ENCODE results near the gene CDHR2.
"Not testable (repeated sequence)": the region's sequence is repeated elsewhere in the genome, so short reads cannot be mapped to it uniquely, and the experiment has no call there.

CDHR2 gene

DNA sequence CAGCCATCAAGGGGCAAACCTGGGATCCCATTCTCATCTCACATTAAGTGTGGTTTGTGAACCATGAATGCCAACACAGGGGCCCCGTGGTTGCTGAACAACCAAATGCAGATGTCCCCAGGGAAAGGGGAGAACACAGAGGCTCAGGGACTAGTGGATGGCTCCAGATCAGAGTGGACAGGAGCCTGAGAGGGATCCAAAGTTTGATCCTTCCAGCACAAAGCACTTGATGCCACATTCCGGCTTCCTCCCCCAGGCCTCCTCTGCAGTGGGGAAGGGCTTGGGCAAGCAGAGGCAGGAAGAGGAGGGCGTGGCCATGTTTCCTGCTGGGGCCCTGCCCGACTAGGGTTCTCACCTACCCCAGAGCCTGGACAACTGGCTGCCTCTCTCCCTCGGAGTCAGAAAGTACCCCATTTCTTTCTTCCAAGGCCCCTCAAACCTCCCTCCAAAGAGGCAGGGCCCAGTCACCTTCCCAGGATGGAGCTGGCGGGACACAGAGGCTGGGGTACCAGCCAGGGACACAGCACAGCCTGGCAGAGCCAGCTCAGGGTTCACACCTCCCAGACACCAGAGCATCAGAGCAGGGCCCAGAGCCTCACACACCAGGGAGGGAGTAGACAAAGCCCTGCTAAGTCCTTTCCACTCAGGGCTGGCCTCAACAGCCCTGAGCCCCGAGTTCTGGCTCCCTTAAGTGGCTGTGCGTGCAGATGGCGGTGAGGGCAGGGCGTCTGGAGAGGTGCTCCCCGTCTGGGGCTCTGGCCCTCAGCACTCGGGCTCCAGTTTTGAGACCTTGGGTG lies 7.6 kb upstream of the CDHR2 start:
- peak; percentile 72 for DNase-seq

DNA sequence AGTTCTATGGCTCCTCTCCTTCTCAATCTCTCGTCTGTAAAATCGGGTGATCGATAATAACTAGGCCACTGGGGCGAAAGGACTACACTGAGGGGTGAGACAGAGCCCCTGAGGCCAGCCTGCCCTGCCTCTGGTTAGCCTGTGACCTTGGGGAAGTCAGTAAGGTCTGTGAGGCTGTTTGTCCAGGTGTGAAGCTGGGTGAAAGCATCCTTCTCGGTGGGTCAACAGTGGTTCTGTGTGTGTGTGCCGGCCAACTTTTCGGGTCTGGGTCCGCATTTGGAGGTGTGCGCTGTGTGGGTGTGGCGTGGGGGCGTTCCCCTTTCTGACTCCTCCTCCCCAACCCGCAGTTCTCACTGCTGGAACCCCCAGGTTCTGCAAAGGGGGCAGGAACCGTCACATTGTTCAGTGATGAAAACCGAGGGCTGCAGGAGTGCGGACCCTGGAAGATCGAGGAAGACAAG lies 7.0 kb upstream of the CDHR2 start:
- DNase-seq = peak; percentile 59

DNA sequence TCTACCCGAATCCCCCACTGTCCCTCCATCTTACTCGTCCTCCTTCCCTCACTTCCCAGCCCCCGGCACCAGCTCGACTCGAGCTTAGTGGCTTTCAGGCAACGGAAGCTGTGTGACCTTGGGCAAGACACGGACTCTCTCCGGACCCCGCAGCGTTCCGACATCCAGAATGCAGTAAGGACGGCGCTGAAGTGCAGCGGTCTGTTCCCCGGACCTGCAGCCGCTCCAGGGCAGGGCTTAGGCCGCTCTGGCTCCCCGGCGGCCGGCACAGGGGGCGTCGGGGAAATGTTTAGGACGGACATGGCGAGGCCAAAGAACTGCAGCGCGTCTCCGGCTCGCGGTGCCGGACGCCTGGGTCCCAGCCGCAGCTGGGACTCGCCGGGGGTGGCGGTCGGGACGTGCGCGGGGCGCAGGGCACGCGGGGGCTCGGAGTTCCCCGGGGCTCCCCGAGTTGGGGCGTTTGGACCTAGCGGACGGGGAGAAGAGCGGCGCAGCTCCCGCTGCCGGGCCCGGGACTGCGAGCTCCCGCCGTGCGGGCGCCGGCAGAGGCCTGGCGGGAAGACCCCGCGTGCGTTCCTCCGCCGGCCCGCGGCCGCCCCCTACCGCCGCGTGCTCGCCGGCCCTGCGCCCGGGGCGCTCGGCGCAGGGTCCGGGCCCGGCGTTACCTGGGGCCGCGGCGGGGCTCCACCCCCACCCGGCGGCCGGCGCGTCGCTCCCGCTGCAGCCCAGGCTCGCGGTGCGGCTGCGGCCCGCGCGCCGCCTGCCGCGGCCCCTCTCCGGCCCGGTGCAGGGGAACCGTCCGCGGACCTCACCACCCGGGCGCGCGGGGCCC lies 6.3 kb upstream of the CDHR2 start:
- DNase-seq = peak; percentile 11

DNA sequence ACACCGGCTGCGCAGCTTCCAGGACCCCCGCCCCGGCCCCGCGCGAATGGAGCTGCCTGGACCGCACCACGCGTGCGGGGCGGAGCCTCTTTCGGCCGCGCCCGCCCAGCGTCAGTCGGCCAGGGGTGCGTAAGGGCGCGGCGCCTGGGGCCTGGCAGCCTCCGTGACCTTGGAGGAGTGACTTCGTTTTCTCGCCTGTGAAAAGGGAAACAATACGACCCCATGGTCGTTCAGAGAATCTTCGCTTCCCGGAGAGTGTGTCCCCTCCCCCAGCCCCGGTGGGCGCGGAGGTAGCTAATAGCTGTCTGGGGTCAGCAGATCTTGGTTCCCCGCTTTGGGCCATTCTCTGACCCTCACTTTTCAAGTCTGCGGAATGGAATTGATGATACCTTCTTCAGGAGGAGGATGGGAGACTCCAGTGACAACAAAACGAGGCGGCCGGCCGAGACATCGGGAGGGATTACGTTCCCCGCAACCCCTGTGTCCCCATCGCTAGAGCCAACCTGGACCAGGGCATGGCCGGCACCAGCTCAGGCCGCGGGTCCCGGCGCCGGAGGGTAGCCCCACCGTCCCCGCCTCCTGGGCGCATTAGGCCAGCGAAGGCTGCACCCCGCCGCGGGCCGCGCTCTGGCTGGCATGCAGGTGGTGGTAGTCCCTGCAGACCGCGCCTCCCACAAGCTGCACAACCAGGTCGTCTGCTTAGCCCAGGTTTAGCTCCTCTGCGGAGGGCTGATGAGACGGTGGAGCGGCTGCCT lies 5.5 kb upstream of the CDHR2 start:
- DNase-seq = peak; percentile 70

DNA sequence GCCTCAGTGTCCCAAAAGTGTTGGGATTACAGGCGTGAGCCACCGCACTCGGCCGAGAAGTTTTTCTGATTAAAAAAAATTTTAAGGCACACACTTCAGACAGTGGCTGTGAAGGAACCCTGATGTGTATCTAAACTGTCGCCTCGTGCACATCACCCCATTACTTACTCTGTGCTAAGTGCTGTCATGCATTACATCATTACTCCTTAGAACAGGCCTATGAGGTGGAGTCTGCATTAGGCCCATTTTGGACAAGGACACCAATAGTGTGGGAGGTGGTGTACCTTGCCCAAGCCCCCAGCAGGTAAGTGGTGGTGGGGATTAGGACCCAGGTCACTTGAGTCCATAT lies 3.8 kb upstream of the CDHR2 start:
- DNase-seq = no peak

DNA sequence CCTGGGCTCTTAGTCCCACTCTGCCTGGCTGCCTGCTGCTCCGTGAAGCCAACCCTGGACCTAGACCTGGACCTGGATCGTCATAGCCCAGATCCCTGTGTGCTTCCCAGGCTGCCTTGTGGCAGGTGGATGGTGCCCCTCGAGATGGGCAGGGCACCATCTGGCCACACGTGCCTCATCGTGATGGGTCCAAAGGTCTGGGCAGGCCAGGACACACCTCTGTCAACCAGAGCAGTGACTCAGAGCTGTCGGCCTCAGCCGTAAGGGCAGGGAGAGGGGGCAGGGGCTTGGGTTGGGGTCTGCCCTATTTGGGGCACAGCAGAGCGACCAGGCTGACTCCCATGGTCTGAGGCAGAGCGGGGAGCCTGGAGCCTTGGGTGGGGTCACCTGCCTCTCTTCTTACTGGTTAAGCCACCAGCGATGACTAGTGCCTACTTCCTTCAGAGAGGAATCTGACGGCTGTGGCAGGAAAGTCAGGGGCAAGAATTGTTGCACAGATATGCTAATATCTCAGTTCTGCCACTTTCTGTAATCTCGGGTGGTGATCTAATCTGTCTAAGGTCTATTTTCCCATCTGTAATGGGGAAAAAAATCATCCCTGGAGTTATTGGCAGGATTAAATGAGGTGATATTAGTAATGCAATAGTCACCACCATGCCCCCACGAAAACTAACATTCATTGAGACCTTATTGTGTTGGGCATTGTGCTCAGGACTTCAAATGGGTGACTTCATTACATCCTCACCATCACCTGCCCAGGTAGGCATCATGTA lies 3.2 kb upstream of the CDHR2 start:
- no peak for DNase-seq

DNA sequence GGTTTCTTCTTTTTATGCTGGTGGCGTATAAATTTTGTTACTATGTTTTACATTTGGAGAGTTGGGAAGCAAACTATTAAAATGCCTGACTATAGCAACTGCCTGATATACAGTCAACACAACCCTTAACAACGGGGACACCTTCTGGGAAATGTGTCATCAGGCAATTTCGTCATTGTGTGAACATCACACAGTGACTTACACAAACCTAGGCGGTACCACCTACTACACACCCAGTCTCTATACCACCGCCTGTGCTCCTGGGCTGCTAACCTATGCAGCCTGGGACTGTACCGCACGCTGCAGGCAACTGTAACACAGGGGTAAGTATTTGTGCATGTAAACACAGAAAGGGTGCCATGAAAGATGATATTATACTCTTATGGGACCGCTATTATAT lies 1.3 kb upstream of the CDHR2 start:
- DNase-seq = no peak

DNA sequence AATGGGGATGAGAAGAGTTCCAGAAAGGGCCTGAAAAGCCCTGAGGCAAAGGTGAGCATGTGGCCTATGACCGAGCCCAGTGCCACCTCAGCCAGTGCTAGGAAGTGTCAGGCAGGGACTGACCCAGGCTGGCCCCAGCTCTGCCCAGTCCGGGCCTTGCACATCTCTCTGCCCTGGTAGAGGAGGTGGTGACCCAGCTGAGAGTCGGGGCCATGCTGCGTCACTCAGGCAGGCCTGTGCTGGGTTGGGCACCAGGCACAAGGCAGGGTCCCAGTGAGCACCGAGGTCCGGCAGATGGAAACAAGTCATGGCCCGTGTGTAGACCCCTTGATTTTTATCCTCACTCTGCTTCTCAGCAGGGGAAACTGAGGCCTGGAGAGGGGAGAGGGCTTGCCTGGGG lies 729 bp downstream of the CDHR2 start:
- DNase-seq = no peak

DNA sequence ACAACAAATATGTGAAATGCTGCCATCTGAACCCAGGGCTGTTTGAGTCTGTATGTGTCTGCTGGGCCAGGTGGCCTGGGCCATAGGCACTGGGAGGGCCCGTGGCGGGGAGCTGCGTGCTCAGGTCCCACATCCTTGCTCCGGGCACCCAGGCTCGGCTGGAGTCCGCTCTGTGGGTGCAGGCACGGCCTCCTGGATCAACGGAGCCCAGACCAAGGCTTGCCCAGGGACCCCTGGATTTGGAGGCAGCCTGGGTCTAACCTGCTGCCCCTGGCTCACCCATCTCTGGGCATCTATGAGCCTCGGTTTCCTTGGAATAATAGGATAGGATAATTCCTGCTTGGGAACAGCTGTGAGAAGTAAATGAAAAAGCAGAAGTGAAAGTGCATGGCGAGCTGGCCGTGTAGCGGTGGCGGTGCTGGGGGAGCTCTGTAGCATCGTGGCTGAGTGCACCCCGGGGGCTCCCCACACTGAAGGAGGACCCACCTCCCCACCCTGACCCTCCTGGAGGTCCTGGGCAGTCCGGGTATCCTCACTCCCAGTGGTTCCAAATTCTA lies 1.2 kb downstream of the CDHR2 start:
- no peak for DNase-seq

DNA sequence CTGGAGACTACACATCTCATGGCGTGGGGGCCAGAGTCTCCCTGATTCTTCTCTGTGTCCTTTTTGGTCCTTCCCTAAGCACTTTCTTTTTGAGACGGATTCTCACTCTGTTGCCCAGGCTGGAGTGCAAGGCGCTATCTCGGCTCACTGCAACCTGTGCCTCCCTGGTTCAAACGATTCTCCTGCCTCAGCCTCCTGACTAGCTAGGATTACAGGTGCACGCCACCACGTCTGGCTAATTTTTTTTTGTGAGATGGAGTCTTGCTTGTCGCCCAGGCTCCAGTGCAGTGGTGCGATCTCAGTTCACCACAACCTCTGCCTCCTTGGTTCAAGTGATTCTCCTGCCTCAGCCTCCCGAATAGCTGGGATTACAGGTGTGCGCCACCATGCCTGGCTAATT lies 1.8 kb downstream of the CDHR2 start:
- DNase-seq = not testable (repeated sequence)

DNA sequence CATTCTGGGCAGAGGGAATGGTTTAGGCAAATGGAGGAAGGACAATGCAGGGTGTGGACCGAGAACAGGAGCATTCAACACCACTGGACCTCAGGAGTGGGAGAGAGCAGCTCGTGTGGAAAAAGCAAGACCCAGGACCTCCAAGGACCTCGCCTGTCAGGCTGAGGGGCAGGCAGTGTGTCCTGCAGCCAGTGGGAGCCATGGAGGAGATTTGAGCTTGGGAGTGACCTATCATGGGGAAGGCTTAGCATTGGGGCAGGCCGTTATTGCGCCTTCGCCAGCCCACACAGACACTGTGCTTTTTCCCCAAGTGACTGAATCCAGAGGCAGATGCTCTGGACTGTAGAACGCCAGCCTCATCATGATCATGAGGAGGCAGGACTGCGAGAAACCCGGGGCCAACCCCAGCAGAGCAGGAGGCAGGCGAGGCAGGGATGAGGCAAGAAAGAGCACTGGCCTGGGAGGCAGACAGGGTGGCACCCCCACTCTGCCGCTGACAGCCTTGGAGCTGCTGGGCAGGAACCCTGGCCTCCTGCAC lies 3.3 kb downstream of the CDHR2 start:
- no peak for DNase-seq

DNA sequence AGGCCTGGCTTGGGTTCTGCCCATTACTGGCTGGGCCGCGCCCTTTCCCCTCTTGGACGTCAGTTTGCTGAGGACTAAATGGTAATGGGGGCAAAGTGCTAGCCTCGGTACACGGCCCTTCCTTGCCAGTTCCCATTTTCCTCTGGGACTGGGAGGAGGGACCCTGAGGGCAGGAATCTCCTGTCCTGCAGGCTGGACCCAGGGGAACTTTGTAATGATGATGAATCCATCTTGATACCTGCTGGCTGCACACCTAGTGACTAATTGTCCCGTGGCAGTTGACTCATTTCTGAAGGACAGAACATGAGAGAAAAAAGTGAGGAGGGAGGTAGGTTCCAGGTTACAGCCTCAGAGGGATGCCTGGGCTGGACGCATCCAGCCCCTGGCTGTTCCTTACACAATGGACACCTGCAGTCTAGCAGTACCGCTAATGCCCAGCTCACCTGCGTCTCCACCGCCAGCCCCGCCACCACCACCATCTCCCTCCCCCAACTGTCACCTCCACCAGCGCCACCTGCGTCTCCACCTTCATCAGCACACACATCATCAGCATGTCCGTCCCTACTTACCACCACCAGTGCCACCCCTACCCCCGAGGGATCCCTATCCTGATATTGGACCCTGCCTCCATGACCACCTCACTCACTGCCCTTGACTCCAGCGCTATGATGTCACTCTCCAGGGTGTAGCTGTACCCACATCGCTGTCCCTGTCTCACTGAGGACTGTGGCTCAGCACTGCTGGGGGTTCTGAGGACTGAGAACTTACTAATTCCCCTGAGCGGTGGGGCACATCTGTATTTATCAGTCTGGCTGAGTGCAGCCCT lies 4.3 kb downstream of the CDHR2 start:
- DNase-seq = no peak

DNA sequence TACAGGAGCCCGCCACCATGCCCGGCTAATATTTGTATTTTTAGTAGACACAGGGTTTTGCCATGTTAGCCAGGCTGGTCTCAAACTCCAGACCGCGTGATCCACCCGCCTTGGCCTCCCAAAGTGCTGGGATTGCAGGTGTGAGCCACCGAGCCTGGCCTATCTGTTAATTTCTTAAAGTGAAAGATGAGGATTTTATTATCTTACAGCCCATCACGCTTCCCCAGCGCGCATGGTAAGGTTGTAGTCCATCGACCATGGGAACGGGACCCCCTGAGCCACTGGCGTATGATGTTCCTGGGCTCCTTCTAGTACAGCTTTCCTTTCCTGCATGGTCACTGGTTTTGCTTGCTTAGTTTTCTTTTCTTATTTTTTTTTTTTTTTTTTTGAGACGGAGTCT lies 8.7 kb downstream of the CDHR2 start:
- DNase-seq = no peak

DNA sequence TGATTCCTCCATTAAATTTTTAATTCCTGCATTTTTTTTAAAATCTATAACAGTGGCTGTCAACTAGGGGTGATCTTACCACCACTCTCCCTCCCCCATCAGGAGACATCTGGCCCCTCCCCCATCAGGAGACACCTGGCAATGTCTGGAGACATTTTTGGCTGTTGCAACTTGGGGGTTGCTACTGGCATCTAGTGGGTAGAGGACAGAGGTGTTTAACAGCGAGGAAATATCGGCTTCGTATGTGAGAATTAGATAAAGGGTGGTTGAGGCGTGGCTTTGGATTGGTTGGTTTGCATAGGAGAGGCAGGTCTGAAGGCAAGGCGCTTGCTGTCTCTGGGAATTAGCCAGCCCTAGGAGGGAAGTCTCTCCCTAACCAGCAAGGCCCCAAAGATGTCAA lies 10.5 kb downstream of the CDHR2 start:
- DNase-seq = no peak

DNA sequence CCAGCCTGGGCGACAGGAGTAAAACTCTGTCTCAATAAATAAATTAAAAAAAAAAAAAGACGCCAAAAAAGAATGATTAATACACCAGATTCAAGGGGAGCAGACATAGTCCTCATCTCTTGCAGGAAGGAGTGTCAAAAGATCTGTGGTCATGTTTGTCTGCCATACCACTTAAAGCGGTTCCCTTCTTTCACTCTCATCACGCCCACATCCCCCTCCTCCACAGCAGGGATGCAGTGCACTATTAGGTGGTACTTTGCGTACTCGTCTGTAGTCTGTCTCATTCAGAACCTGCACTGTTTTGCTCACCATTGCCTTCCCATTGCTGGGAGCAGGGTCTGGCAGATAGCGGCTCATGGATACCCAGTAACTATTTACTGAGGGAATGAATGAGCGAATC lies 11.2 kb downstream of the CDHR2 start:
- no peak for DNase-seq

DNA sequence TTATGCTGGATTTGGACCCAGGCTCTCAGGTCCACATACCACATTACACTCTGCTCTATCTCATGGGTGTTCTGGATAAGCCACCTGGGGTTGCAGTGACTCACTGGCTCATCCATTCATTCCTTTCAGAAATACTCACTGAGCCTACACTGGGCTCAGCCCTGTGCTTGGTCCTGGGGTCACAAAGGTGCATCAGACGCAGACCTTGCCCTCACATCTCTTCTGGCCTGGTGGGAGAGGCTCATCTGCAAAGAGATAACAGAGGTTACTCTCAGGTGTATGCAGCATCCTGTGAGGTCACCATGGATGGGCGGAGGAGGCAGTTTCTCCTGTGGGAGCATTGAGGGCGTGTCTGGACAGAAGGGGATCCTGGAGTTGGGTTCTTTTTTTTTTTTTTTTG lies 12.1 kb downstream of the CDHR2 start:
- no peak for DNase-seq

DNA sequence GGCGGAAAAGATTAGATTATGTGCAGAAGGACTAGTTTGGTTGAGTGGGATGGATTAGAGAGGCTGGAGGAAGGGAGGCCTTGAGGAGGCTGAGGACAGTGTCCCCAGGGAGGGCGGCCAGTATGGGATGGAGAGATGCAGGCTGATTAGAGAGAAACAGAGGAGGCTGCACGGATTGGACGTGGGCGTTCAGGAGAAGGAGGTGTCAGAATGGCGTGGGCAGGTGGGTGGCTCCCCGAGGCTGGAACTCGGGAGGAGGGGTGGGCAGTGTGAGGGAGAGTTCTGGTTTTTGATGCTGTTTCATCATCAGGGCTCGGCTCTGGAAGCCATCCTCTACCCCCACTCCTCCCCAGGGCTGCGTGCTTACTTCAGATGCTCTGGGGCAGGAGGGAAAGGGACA lies 13.0 kb downstream of the CDHR2 start:
- no peak for DNase-seq

DNA sequence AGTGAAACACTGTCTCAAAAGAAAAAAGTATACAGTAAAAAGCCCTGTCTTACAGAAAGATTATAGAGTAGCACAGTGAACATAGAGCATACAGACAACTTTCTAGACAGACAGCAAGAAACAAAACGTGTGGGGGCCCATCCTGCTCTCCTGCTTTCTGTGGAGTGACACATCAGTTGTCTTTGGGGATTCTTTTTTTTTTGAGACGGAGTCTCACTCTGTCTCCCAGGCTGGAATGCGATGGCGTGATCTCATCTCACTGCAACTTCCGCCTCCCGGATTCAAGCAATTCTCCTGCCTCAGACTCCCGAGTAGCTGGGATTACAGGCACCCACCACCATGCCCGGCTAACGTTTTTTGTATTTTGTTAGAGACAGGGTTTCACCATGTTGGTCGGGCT lies 14.9 kb downstream of the CDHR2 start:
- DNase-seq = no peak

DNA sequence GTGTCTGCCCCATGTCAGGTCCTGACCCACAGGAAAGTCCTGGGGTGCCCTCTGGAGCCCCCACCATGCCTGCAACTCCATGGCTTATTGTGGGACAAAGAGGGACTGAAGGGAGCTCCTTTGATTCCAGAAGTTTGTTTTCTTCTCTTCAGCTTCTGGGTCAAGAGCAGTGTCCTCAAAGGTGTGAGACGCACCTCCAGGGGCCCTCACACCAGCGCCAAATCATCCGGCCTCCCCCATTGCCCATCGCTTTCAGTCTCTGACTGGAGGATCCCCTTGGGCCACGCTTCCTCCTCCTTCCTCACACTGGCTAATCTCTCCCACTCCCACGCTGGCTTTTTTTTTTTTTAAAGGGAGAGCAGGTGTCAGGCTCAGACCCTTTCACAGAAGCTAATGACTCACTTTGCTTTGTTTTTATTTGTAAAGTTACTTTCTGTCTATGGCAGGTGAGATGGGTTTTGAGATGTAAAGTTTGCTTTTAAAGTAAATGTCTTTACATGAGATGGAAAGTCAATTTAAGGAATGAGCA lies 16.7 kb downstream of the CDHR2 start:
- no peak for DNase-seq

DNA sequence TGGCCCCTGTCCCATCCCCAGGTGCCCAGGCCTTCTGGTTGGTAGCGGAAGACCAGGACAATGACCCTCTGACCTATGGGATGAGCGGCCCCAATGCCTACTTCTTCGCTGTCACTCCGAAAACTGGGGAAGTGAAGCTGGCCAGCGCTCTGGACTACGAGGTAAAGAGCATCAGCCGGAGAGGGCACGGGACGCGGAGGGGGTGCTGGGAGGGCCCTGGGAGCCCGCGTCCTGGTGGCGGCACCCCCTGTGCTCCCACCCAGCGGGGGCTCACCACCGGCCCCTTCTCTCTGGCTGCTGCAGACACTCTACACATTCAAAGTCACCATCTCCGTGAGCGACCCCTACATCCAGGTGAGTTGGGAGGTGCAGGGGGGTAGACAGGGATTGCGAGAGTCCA lies 19.5 kb downstream of the CDHR2 start:
- no peak for DNase-seq

DNA sequence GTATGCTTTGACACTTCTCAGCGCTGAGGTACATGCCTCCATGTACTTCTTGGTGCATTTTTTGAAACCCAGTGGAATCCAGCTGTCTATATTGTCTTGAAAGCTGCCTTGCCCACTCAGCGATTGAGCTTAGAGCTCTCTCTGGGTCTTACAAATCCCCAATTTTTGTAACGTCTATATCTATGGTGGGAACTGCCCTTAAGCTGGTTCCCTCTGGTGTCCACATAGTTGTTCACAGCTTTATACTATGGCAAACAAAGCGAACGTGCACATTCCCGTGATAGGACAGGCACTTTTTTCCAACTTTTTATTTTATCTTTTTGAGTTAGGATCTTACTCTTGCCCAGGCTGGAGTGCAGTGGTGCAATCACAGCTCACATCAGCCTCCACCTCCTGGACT lies 20.9 kb downstream of the CDHR2 start:
- DNase-seq = no peak
